Measurements from ENCODE around the gene MAD2L1.

The MAD2L1 gene

DNA sequence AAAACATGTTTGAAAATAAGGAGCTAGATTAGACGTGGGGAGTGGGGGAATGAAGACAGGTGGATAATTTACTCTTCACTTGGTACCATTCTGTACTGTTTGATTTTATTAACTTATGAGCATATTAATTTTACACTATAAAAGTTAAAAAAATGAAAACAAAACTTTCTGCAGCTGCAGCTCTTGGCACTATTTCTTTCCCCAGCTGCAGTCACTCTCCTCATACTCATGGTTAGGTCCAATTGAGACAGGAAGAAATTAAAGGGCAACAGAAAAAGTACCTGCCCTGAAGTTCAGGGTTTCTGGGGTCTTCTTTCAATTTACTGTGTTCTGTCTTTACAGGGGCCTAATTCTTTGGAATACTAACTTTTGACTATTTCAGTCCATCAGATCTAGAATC, 15.4 kb downstream of the MAD2L1 start:
- TF ChIP-seq, protein P1, sequence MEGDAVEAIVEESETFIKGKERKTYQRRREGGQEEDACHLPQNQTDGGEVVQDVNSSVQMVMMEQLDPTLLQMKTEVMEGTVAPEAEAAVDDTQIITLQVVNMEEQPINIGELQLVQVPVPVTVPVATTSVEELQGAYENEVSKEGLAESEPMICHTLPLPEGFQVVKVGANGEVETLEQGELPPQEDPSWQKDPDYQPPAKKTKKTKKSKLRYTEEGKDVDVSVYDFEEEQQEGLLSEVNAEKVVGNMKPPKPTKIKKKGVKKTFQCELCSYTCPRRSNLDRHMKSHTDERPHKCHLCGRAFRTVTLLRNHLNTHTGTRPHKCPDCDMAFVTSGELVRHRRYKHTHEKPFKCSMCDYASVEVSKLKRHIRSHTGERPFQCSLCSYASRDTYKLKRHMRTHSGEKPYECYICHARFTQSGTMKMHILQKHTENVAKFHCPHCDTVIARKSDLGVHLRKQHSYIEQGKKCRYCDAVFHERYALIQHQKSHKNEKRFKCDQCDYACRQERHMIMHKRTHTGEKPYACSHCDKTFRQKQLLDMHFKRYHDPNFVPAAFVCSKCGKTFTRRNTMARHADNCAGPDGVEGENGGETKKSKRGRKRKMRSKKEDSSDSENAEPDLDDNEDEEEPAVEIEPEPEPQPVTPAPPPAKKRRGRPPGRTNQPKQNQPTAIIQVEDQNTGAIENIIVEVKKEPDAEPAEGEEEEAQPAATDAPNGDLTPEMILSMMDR (IDR thresholded peaks at IDR 0.05; ENCODE audit: low read depth, low read length) = no peak
- Histone ChIP-seq H3K4me3 (ENCODE audit: low read depth, low read length) (no peak overlapping the region), H3K36me3 (peaks cover 7% of the 10 kb centered on the region), H3K27ac (no peak overlapping the region), H3K9me3 (ENCODE audit: severe bottlenecking) (no peaks in the 10 kb centered on the region), H3K27me3 (ENCODE audit: insufficient read depth, low read depth, severe bottlenecking) (no peaks in the 10 kb centered on the region)
- DNase-seq = no peak

GRCh38 chr4:120049732-120050494, 16.7 kb downstream of the MAD2L1 start:
- no peaks in the 10 kb centered on the region for H3K9me3 ChIP-seq (ENCODE audit: severe bottlenecking)
- H3K27me3 ChIP-seq (ENCODE audit: insufficient read depth, low read depth, severe bottlenecking) = no peaks in the 10 kb centered on the region
- no peak overlapping the region for H3K4me3 ChIP-seq (ENCODE audit: low read depth, low read length)
- H3K36me3 ChIP-seq = peaks cover 3% of the 10 kb centered on the region; the same call in 1 of the 2 replicates
- no peak overlapping the region for H3K27ac ChIP-seq
- peak; percentile 84 for DNase-seq
- TF ChIP-seq, protein P1 (IDR thresholded peaks at IDR 0.05; ENCODE audit: low read depth, low read length) = peak; percentile 82

GRCh38 chr4:120043828-120044227, 22.8 kb downstream of the MAD2L1 start:
- no peak overlapping the region for H3K4me3 ChIP-seq (ENCODE audit: low read depth, low read length)
- TF ChIP-seq, protein P1 (IDR thresholded peaks at IDR 0.05; ENCODE audit: low read depth, low read length) = no peak
- DNase-seq = no peak
- H3K27me3 ChIP-seq (ENCODE audit: insufficient read depth, low read depth, severe bottlenecking) = no peaks in the 10 kb centered on the region
- no peaks in the 10 kb centered on the region for H3K9me3 ChIP-seq (ENCODE audit: severe bottlenecking)
- no peaks in the 10 kb centered on the region for H3K36me3 ChIP-seq
- no peak overlapping the region for H3K27ac ChIP-seq

DNA sequence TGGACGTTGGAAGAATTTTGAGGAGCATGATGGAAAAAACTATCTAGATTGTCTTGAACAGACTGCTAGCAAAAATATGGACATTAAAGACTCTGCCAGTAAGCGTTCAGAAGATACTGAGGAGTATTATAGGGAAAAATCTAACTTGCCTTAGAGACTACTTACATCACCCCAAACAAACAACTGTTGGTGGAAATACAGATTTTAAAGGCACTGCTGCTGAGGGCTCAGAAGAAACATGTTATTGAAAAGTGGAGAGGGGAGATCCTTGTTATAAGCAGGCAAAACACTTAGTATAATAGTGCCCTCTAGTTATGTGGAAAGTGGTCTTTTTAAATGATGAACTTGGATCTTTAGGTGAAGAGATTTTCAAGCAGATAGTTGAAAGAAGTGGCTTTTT, 29.2 kb downstream of the MAD2L1 start:
- Histone ChIP-seq H3K4me3 (ENCODE audit: low read depth, low read length) (no peak overlapping the region), H3K27ac (no peak overlapping the region), H3K9me3 (ENCODE audit: severe bottlenecking) (no peaks in the 10 kb centered on the region), H3K36me3 (no peaks in the 10 kb centered on the region), H3K27me3 (ENCODE audit: insufficient read depth, low read depth, severe bottlenecking) (no peaks in the 10 kb centered on the region)
- DNase-seq = no peak
- TF ChIP-seq, protein P1 (IDR thresholded peaks at IDR 0.05; ENCODE audit: low read depth, low read length) = no peak

GRCh38 chr4:120034913-120035312, 31.7 kb downstream of the MAD2L1 start:
- Histone ChIP-seq H3K4me3 (ENCODE audit: low read depth, low read length) (no peak overlapping the region), H3K27me3 (ENCODE audit: insufficient read depth, low read depth, severe bottlenecking) (no peaks in the 10 kb centered on the region), H3K36me3 (no peaks in the 10 kb centered on the region), H3K27ac (no peak overlapping the region), H3K9me3 (ENCODE audit: severe bottlenecking) (no peaks in the 10 kb centered on the region)
- TF ChIP-seq, protein P1 (IDR thresholded peaks at IDR 0.05; ENCODE audit: low read depth, low read length) = no peak
- no peak for DNase-seq

DNA sequence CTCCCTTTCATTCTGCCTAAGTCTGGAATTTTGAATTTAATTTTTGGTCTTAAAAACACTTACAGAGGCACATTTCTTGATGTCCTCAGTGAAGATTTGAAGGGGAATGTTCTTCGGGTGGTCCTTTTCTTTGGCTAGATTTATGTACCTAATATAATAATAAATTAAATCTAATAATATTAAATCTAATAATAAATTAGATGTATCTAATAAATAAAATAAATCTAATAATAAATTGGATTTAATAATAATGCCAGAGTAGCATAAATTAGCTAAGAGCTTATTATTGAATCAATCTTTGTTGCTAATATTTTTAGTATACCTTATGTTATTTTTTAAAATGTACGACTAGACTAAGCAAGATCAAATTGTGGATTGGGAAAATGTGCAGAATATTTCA, 39.8 kb downstream of the MAD2L1 start:
- no peak for DNase-seq
- H3K27ac ChIP-seq = no peak overlapping the region
- no peaks in the 10 kb centered on the region for H3K9me3 ChIP-seq (ENCODE audit: severe bottlenecking)
- H3K36me3 ChIP-seq = no peaks in the 10 kb centered on the region
- no peak overlapping the region for H3K4me3 ChIP-seq (ENCODE audit: low read depth, low read length)
- TF ChIP-seq, protein P1 (IDR thresholded peaks at IDR 0.05; ENCODE audit: low read depth, low read length) = no peak
- no peaks in the 10 kb centered on the region for H3K27me3 ChIP-seq (ENCODE audit: insufficient read depth, low read depth, severe bottlenecking)

All from WERI-Rb-1 (cell line).